Mucosa of rectum (tissue), 2 donors: ENCODE measurements around the gene ANGPT4.
"Not testable (repeated sequence)": the region's sequence is repeated elsewhere in the genome, so short reads cannot be mapped to it uniquely, and the experiment has no call there.

Experiments
- H3K27ac ChIP-seq, 2 donors: one replicate each; pipeline ENCODE4 v1.7.0; 2013; ENCODE audit warnings: inconsistent platforms in 2 of 2, low read depth in 2 of 2, low read length in 2 of 2
- H3K27me3 ChIP-seq, 2 donors: one replicate each; pipeline ENCODE4 v1.7.0; 2013; ENCODE audit warnings: low read length in 2 of 2; ENCODE audit not compliant: control insufficient read depth in 2 of 2, insufficient read depth in 2 of 2
- H3K36me3 ChIP-seq, 2 donors: one replicate each; pipeline ENCODE4 v1.7.0; 2013; ENCODE audit warnings: low read length in 2 of 2; ENCODE audit not compliant: control insufficient read depth in 2 of 2, insufficient read depth in 2 of 2
- H3K4me1 ChIP-seq, 2 donors: one replicate each; pipeline ENCODE4 v1.7.0; 2013; ENCODE audit warnings: low read length in 2 of 2, mild to moderate bottlenecking in 1 of 2; ENCODE audit not compliant: control insufficient read depth in 2 of 2, insufficient read depth in 2 of 2
- H3K4me3 ChIP-seq, 2 donors: one replicate each; pipeline ENCODE4 v1.7.0; 2013; ENCODE audit warnings: low read length in 2 of 2
- H3K9ac ChIP-seq, 2 donors: one replicate each; pipeline ENCODE4 v1.7.0; 2013; ENCODE audit warnings: low read length in 2 of 2, low read depth in 1 of 2, mild to moderate bottlenecking in 1 of 2
- H3K9me3 ChIP-seq, 2 donors: one replicate each; pipeline ENCODE4 v1.7.0; 2013; ENCODE audit warnings: low read length in 2 of 2; ENCODE audit not compliant: control insufficient read depth in 2 of 2
- donor health status: healthy.
- donor health status: Normal muscosa, but diverticular disease.

Gene ANGPT4

DNA sequence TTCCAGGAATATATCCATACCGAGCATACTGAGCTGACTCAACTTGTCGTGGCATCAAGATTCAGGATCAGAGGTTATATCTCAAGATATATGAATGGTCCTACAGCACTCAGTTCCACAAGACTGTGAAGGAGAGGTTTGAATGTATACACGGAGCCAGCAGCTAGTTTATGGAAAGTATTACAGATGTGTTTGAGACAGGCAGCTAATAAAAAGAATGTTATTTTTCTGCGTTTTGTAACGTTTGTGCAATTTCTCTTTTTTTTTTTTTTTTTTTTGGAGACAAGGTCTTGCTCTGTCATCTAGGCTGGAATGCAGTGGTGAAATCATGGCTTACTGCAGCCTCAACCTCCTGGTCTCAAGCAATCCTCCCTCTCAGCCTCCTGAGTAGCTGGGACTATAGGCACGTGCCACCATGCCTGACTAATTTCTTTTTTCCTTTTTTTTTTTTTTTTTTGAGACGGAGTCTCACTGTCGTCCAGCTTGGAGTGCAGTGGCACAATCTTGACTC lies 86.1 kb downstream of the ANGPT4 start:
- Histone ChIP-seq H3K4me3 (no peak overlapping the region), H3K36me3 (no peaks in the 10 kb centered on the region), H3K9me3 (no peaks in the 10 kb centered on the region), H3K9ac (no peak overlapping the region), H3K4me1 (peaks cover 13 to 14% of the 10 kb centered on the region in 2 donors), H3K27me3 (no peaks in the 10 kb centered on the region), H3K27ac (peak overlapping the region in 1 of 2 donors; percentile 11)

DNA sequence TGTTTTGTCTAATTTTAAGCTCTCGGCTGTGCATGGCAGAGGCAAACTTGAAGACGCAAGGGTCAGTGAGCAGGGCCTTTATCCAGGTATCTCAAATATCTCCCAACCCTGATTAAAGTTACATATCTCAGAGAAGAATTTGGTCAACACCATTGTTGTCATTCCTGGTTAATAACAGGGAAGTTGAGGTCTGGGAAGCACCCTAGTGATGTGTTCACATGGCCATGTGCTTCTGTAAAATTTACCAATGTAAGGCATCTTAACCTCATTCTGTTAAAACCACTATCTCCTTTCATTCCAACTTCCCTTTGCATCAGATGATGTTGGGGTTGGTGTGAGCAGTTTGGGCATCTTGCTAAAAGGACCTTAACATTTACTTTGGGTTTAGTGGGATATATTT lies 86.6 kb downstream of the ANGPT4 start:
- H3K9me3 ChIP-seq: no peaks in the 10 kb centered on the region
- H3K27ac ChIP-seq: peak overlapping the region in 1 of 2 donors; percentile 58
- no peaks in the 10 kb centered on the region for H3K36me3 ChIP-seq
- no peak overlapping the region for H3K9ac ChIP-seq
- peaks cover 10 to 11% of the 10 kb centered on the region in 2 donors for H3K4me1 ChIP-seq
- no peaks in the 10 kb centered on the region for H3K27me3 ChIP-seq
- H3K4me3 ChIP-seq: no peak overlapping the region

DNA sequence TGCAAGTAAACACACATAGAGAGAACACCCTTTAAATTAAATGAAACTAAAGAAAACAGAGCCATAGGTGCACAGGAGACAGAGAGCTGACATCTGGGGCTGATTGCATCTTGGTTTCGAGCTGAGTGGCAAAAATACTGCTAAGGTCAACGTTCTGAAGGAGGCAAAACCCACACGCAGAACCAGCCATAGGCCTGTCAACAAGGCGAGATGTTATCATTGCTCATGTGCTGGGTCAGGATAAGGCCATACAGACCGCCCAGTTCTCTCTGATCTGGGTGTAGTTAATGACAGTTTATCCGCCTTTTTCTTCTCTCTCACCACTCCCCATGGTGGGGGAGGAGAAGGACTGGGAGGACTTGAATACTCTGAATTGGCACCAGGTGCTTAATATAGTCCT lies 87.1 kb downstream of the ANGPT4 start:
- Histone ChIP-seq H3K36me3 (no peaks in the 10 kb centered on the region), H3K9me3 (no peaks in the 10 kb centered on the region), H3K27me3 (no peaks in the 10 kb centered on the region), H3K4me3 (no peak overlapping the region), H3K27ac (peak overlapping the region in 1 of 2 donors; percentile 58), H3K9ac (no peak overlapping the region), H3K4me1 (peaks cover 4 to 5% of the 10 kb centered on the region in 2 donors)

DNA sequence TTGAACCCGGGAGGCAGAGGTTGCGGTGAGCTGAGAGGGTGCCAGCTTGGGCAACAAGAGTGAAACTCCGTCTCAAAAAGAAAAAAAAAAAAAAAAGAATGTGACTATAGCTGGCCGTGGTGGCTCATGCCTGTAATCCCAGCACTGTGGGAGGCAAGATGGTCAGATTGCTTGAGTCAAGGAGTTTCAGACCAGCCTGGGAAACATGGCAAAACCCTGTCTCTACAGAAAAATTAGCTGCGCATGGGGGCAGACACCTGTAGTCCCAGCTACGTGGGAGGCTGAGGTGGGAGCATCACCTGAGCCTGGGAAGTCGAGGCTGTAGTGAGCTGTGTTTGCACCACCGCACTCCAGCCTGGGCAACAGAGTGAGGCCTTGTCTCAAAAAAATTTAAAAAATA lies 88.2 kb downstream of the ANGPT4 start:
- H3K4me3 ChIP-seq, H3K9me3 ChIP-seq, H3K27me3 ChIP-seq, H3K9ac ChIP-seq, H3K27ac ChIP-seq, H3K36me3 ChIP-seq, H3K4me1 ChIP-seq: not testable (repeated sequence)

DNA sequence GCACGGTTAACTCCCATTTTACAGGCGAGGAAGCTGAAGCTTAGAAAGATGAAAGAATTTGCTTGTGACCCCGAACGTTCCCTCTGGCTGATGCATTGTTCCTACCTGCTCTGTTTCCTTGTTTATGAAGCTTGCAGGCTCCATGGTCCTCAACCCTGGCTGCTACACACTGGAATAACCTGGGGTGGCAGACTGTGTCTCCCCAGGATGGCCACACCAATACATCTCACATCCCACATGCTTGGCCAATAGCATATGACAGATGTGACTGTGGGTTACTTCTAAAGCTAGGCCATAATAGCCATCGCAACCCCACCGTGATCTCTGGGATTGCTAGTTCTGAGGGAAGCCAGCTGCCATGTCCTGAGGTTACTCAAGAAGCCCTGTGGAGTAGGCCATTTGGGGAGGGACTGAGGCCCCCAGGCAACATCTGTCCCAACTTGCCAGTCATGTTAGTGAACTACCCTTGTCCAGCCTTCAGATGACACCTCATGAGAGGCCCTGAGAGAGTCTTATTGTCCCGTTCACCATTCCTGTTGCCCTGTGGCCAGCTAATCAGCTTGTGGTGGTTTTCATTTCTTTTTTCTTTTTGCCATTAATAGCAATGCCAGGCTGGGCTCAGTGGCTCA lies 89.3 kb downstream of the ANGPT4 start:
- no peaks in the 10 kb centered on the region for H3K27me3 ChIP-seq
- H3K9ac ChIP-seq: no peak overlapping the region
- peaks cover 3 to 9% of the 10 kb centered on the region in 2 donors for H3K4me1 ChIP-seq
- H3K9me3 ChIP-seq: no peaks in the 10 kb centered on the region
- H3K36me3 ChIP-seq: no peaks in the 10 kb centered on the region
- no peak overlapping the region for H3K27ac ChIP-seq
- H3K4me3 ChIP-seq: no peak overlapping the region

DNA sequence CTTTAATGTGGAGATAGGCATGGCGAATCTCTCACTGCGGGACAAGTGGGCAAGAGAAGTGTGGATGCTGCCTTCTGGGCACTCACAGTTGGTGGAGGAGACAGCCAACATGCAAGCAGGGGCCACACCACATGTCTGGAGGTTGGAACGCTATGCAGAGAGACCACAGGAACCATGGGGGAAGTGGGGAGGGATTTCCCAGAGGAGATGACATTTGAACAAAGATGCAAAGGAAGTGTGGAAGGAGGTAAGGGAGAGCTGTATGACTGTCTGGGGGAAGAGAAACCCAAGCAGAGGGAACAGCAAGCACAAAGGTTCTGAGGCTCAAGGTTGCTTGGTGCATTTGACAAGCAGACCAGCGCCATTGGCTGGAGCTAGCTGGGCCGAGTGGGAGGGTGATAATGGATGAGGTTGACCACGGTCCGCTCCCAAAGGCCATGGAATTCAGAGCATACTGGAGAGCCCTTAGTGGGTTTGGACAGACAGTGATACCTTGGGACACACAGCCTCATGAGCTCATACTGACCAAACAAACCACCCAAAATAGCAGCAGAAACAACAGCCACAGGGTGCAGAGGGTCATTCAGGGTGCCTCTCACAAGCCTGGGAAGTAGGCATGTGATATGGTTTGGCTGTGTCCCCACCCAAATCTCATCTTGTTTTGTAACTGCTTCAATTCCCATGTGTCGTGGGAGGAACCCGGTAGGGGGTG lies 90.3 kb downstream of the ANGPT4 start:
- H3K9ac ChIP-seq: no peak overlapping the region
- no peaks in the 10 kb centered on the region for H3K27me3 ChIP-seq
- H3K36me3 ChIP-seq: no peaks in the 10 kb centered on the region
- H3K4me1 ChIP-seq: peaks cover 3 to 9% of the 10 kb centered on the region in 2 donors
- H3K9me3 ChIP-seq: no peaks in the 10 kb centered on the region
- no peak overlapping the region for H3K4me3 ChIP-seq
- no peak overlapping the region for H3K27ac ChIP-seq

DNA sequence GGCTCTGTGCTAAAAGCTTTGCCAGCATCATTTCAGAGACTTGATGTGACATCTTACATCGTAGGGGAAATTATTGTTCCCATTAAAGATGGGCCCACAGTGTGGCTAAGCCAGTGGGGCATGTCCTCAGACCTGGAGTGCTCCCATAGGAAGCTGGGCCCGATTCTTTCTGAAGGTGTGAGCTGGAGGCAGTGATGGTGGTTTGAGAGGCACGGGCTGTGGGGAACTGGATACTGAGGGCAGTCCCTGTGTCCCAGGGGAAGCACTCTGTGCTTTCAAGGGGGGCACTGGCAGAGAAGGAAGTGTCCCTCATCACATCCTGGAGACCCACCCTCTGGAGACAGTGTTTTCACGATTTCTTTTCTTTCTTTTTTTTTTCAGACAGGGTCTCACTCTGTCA lies 91.2 kb downstream of the ANGPT4 start:
- H3K36me3 ChIP-seq: no peaks in the 10 kb centered on the region
- H3K9ac ChIP-seq: no peak overlapping the region
- H3K27me3 ChIP-seq: no peaks in the 10 kb centered on the region
- H3K4me1 ChIP-seq: peaks cover 3 to 9% of the 10 kb centered on the region in 2 donors
- H3K9me3 ChIP-seq: no peaks in the 10 kb centered on the region
- H3K27ac ChIP-seq: no peak overlapping the region
- H3K4me3 ChIP-seq: no peak overlapping the region

DNA sequence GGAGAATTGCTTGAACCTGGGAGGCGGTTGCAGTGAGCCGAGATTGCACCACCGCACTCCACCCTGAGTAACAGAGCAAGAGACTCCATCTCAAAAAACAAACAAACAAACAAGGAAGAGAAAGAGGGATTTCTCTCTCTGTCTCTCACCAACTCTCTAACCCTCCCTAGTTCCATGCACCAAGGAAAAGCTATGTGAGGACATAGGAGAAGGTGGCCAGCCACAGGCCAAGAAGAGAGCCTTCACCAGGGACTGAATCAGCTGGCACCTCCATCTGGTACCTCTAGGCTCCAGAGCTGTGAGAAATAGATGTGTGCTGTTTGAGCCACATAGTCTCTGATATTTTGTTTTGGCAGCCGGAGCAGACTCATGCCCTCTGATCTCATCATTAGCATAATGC lies 91.6 kb downstream of the ANGPT4 start:
- Histone ChIP-seq H3K27me3 (no peaks in the 10 kb centered on the region), H3K4me1 (peaks cover 3 to 9% of the 10 kb centered on the region in 2 donors)

DNA sequence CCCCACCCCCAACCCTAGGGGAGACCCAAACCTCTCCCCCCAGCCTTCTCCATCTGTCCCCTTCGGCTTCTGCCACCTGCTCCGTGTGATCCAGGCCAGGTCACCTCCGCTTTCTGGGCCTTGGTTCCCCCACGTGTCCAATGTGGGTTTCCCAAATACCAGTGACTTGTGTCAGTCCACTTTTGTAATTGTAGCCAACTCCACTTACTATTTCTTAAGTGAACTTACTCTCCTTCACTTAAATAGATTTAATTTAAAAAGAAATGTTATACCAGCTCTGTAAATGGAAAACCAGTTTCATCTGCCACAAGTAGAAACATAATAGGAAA lies 92.6 kb downstream of the ANGPT4 start:
- no peak overlapping the region for H3K9ac ChIP-seq
- H3K4me3 ChIP-seq: no peak overlapping the region
- no peak overlapping the region for H3K27ac ChIP-seq
- H3K27me3 ChIP-seq: no peaks in the 10 kb centered on the region
- H3K36me3 ChIP-seq: no peaks in the 10 kb centered on the region
- H3K9me3 ChIP-seq: no peaks in the 10 kb centered on the region
- H3K4me1 ChIP-seq: peaks cover 3 to 6% of the 10 kb centered on the region in 2 donors

More for the DNA sequence above, 91.6 kb downstream of the ANGPT4 start:
- H3K27ac ChIP-seq: no peak overlapping the region
- no peak overlapping the region for H3K4me3 ChIP-seq
- no peak overlapping the region for H3K9ac ChIP-seq
- no peaks in the 10 kb centered on the region for H3K9me3 ChIP-seq
- H3K36me3 ChIP-seq: no peaks in the 10 kb centered on the region

DNA sequence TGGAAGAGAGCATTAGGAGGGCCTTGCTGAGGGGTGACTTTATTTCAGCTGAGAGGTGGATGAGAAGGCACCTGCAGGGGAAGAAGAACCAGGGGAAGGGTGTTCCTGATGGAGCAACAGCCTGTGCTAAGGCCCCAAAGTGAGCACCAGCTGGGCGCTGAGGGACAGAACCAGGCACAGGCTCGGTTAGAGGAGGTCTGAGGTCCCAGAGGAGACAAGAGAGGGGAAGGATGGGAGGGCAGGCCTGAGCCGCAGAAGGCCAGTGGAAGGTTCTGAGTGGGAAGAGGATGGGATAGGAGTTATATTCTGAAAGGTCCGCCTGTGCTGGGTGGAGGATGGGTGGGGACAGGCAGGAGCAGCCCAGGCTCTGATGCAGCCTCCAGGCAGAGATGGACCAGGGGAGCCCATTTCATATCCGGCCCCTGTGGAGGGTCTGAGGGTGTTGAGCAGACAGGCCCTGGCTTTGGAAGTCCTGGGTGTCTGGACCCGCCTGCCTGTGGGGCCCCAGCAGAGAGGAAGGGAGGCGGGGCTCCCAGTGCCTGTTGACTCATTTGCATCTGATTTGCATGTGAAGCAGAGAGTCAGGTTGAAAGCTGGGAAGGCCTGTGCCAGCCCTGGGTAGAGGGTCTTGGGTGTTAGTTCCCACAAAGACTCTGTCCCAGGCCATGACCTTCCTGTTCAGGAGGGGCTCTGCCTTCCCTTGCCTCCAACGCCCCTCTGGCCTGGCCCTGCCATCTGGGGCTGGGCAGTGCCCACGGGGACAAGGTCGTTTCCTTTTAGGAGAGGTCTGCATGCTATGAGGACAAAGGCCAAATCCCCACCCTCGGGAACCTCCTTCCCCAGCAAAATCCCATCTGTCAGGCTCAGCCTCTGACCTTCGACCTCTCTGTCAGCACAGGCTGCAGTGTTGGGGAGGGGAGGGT lies 93.2 kb downstream of the ANGPT4 start:
- Histone ChIP-seq H3K9me3 (no peaks in the 10 kb centered on the region), H3K36me3 (no peaks in the 10 kb centered on the region), H3K27me3 (no peaks in the 10 kb centered on the region), H3K4me1 (peaks cover 3 to 6% of the 10 kb centered on the region in 2 donors), H3K27ac (no peak overlapping the region), H3K9ac (no peak overlapping the region), H3K4me3 (no peak overlapping the region)
